ENCODE results near the gene DNM2.
"Not testable (repeated sequence)": the region's sequence is repeated elsewhere in the genome, so short reads cannot be mapped to it uniquely, and the experiment has no call there.

Gene DNM2

DNA sequence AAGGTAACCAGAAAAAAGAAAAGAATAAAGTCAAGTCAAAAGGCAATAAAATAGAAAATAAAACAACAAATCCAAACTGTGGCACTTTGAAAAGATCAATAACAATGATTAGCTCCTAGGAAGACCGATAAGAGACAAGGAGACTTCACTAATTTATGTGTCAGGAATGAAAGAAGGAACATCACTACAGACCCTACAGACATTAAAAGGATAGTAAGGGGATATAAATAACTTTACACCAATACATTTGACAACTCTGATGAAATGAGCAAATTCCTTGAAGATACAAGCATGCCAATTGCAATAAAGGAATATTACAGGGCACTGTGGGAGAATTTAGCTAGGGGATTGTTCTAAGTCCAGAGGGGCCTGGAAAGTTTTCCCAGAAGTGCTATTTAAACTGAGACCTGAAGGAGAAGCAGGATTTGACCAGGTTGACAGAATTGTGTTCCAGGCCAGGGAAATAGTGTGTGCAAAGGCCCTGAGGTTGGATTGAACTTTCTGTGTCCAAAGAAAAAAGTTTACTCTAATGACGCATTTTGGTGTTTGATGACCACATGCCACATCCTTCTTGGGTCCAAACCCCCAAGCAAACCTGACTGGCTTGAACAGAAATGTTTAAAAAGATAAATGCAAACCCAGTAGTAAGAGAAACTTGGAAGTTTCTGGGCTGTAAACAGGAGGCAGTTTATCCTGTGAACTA is 128.8 kb downstream of the DNM2 start:
- no peak for DNase-seq

- no peak for DNase-seq
Observed at GRCh38 chr19:10848230-10848856, 130.5 kb downstream of the DNM2 start, which contains the start of gene C19orf38. TSS of gene C19orf38 (plus strand) at chr19:10848415. CDS start at chr19:10848509, 94 bp downstream.

DNA sequence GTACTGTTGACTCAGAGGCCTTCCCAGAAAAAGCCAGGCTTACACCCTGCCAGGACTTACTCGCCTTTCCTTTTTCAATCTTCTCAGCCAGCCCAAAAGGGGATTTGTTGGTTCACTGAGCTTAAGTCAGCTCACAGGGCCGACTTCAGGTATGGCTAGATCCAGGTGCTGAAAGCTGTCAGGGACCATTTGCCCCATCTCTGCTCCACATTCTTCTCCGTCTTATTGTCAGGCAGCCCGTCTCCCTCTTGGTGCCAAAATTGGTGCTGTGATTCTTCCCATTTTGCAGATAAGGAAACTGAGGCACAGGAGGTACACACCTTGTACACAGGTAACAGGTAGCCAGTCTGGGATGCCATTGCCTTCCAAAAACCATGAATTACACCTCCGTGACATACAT is 132.8 kb downstream of the DNM2 start:
- no peak for DNase-seq

- DNase-seq: no peak
Observed at GRCh38 chr19:10852098-10852800, 134.4 kb downstream of the DNM2 start.

GRCh38 chr19:10852941-10853340 is 135.1 kb downstream of the DNM2 start:
- no peak for DNase-seq

DNA sequence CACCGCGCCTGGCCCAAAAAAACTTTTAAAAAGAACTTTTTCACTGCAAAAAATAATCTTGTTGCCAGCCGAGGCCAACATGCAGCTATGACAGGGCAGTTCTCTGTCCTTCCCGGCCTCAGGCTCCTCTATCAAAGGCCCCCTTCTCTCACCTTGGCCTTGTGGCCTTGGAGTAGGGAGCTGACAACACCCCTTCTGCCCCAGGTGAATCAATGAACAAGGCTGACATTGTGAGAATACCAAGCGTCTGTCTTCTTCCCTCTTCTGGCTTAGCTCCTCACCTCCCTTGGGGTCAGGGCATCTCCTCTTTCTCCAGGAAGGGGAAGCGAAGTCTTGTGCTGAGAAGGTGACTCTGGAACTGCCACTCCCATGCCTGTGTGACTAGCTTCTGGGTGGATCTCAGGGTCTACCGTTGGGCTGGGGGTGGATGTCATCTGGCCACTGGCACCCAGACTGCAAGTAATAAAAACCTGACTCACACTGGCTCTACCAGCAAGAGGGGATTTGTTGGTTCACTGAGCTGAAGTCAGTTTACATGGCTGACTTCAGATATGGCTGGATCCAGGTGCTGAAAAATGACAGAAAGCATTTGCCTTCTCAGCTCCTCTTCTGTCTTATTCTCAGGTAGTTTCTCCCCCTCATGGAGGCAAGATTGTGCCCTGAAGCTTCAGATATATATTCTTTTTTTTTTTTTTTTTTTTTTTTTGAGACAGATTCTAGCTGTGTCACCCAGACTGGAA is 136.6 kb downstream of the DNM2 start:
- DNase-seq: no peak

GRCh38 chr19:10855879-10856522 is 138.1 kb downstream of the DNM2 start:
- no peak for DNase-seq

DNA sequence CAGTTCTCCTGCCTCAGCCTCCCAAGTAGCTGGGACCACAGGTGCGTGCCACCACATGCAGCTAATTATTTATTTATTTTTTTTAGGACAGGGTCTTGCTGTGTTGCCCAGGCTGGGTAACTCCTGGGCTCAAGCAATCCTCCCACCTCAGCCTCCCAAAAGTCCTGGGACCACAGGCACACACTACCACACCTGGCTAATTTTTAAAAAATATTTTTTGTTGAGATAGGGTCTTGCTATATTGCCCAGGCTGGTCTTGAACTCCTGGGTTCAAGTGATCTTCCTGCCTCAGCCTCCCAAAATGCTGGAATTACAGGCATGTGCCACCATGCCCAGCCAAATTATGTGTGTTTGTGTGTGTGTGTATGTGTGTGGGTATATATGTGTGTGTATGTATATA is 139.0 kb downstream of the DNM2 start:
- DNase-seq: not testable (repeated sequence)

DNA sequence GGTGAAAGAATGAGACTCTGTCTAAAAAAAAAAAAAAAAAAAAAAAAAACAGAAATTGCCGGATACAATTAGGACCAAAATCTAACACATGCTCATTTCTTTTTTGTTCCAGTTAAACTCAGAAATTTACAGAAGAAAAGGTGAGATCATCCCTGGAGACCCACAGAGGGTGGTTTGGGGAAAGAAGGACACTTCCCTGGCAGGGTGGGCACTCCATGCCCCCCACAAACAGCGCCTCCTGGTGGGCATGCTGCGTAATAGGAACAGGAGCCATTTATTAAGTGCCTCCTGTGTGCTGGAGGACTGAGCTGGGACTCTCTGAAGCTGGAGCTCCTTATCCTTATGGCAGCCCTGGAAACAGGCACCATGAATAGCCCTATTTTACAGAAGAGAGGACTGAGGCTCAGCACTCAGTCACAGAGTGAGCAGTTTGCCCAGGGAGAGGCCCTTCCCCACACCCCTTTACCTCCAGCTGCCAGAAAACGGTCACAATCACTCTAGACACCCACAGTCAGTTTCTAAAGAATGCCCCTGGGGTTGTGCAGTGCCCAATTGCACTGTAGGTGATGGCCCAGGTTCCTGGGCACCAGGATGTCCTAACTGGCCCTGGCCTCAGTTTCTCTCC is 140.4 kb downstream of the DNM2 start:
- DNase-seq: no peak

DNA sequence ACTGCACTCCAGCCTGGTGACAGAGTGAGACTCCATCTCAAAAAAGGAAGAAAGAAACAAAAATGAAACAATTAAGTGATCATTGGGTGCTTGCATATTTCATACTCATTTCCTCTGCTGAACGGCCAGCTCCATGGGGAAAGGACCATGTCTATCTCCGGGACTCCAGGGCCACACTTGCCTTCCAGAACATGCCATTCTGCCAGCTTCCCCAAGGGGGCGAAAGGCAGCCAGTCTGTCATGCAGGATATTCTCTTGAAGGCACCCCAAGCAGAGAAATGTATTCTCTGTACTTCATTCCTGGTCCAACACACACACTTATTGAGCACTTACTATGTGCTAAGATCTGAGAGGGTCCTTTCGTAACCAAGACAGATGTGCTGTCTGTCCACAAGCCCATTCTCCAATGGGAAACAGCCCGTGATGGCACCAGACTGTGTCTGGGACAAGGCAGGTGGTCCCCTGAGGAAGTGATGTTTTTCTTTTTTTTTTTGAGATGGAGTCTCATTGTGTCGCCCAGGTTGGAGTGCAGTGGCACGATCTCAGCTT is 143.3 kb downstream of the DNM2 start:
- no peak for DNase-seq

DNA sequence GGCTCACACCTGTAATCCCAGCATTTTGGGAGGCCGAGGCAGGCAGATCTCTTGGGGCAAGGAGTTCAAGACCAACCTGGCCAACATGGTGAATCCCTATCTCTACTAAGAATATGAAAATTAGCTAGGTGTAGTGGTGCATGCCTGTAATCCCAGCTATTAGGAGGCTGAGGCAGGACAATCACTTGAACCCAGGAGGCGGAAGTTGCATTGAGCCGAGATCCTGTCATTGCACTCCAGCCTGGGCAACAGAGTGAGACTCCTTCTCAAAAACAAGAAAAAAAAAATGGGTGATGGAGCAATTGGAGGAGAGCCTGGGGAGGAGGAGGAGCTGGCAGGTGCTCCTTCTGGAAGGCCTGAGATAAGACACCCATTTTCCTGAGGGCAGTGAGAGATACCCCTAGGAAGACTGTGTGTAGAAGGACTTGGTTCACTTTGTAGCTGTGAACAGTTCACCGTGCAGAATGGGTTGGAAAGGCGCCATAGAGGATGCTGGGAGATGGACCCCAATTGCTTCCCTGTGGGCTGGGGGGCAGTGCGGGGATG is 144.8 kb downstream of the DNM2 start:
- no peak for DNase-seq

GRCh38 chr19:10863107-10863717 is 145.3 kb downstream of the DNM2 start:
- DNase-seq: no peak

- peak; percentile 66 for DNase-seq
Observed at GRCh38 chr19:10864538-10864899, 146.6 kb downstream of the DNM2 start.

DNA sequence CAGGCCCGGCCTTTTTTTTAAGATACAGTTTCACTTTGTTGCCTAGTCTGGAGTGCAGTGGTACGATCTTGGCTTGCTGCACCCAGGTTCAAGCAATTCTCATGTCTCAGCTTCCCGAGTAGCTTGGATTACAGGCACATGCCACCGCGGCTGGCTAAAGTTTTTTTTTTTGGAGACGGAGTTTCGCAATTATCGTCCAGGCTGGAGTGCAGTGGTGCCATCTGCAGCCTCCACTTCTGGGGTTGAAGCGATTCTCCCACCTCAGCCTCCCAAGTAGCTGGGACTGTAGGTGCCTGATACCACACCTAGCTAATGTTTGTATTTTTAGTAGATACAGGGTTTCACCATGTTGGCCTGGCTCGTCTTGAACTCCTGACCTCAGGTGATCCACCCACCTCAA is 148.6 kb downstream of the DNM2 start:
- no peak for DNase-seq

DNA sequence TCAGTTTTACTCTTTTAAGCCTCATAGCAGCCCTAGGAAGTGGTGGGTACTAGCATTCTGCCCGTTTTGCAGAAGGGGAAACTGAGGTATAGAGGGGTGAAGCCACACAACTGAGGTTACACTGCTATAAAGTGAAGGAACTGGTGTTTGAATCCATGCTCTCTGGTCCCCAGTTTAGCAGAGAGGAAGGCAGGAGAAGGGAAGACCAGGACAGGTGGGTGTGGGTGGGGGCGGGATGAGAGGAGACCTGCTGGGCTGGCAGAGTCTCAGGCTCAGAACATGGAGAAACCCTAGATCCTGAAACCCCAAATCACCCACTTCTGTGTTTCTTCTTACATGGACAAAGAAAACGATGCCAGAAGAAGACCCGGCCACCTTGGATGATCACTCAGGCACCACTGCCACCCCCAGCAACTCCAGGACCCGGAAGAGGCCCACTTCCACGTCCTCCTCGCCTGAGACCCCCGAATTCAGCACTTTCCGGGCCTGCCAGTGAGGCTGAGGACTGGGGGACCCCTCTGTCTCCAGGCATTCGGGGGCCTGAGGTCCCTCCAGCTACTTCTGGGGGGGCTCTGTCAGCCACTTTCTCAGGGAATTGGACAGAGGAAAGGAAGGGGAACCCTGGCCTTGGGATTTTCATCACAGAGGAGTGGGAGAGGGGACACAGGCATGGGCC is 151.1 kb downstream of the DNM2 start:
- no peak for DNase-seq

- DNase-seq: not testable (repeated sequence)
Observed at GRCh38 chr19:10869872-10870311, 152.0 kb downstream of the DNM2 start.

DNA sequence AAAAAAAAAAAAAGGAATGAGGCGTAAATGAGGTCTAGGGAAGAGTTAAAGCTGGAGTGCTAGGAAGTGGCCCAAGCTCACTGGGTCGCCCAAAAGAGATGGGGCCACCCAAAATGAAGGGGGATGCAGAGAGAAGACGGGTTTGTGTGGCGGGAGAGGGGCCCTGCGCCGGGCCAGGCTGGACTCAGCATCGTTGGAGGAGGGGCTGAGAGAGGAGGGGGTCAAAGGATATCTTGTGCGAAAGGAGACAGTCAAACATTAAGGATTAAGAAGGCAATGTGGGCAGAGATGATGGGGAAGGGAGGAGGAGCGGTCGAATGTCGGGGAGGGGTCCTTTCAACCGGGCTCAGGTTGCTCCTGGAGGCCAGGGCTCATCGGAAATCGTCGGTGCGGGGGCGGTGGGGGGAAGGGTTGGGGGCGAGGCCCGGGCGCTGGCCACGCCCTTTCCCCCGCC is 152.6 kb downstream of the DNM2 start:
- no peak for DNase-seq

DNA sequence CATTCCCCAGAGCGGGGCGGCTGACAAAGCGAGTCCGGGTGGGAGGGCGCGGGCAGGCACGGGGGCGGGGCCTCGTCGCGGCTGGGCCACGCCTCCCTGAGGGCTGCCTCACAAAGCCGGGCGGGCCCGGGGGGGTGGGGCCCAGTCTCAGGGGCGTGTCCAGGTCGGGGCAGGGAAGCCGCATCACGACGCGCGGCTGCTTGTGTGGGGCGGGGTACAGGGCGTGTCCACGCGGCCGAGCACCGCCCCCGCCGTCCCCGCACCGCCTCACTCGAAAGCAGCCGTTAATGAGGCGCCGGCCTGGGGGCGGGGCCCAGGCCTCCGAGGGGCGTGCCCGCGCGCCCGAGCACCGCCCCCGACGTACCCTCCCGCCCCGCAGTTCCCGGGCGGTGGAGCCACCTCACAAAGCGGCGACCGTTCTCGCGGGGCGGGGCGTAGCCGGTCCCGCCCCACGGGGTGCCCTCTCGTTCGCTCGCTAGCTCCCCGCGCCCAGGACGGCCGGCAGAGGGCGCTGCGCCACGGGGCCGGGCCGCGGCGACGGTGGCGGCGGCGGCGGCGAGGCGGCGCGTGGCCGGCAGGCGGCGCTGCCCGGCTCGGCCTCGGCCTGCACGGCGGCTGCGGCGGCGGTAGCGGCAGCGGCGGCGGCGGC is 153.2 kb downstream of the DNM2 start, which contains the start of gene CARM1:
Gene CARM1 (plus strand): TSS at position 599 of the 649 bp plus-strand sequence. CDS start 150 bp downstream, outside the sequence.
- peak; percentile 98 for DNase-seq

- DNase-seq: no peak
Observed at GRCh38 chr19:10871711-10872545, 154.0 kb downstream of the DNM2 start.
